Tibial artery (tissue), 4 donors: ENCODE measurements around the gene GLCE.

ENCODE experiments used
- DNase-seq, 2 donors: peaks; one replicate each; pipeline ENCODE4 v3.0.0-alpha.2; 2019
- H3K27ac ChIP-seq, 2 donors: fragments of 200-600 bp; sonication (generic) in 1 of 2; 1 replicate in 1 of 2; 2 replicates in 1 of 2; pipeline ENCODE4 v1.5.1; 2018 to 2019; ENCODE audit warnings: mild to moderate bottlenecking in 1 of 2
- H3K27me3 ChIP-seq, 2 donors: fragments of 200-600 bp; sonication (generic) in 1 of 2; one replicate each; pipeline versions ENCODE4 v1.5.1 to v1.6.0; 2016 to 2019
- H3K36me3 ChIP-seq, 3 donors: fragments of 200-600 bp; sonication (generic) in 2 of 3; one replicate each; pipeline ENCODE4 v1.5.1; 2016 to 2019; ENCODE audit warnings: mild to moderate bottlenecking in 2 of 3
- H3K4me1 ChIP-seq, 4 donors: fragments of 200-600 bp; sonication (generic) in 2 of 4; 1 replicate in 3 of 4; 2 replicates in 1 of 4; pipeline ENCODE4 v1.5.1; 2016 to 2019
- H3K4me3 ChIP-seq, 2 donors: fragments of 200-600 bp; sonication (generic) in 1 of 2; 1 replicate in 1 of 2; 2 replicates in 1 of 2; pipeline ENCODE4 v1.5.1; 2018 to 2019; ENCODE audit warnings: mild to moderate bottlenecking in 2 of 2
- H3K9me3 ChIP-seq, 3 donors: fragments of 200-600 bp; sonication (generic) in 1 of 3; one replicate each; pipeline ENCODE4 v1.5.1; 2016 to 2019
- intact Hi-C: fragments of 100-400 bp; cut with DNase I; formaldehyde crosslinking; loops from one replicate; pipeline ENCODE4 v1.15.0; 2023; ENCODE audit warnings: low total_unique reads
- TF ChIP-seq, protein P1 (sequence below), 2 experiments: fragments of 200-600 bp in 1 of 2; fragments of 450-650 bp in 1 of 2; IDR thresholded peaks; one replicate each; pipeline ENCODE4 v1.5.1; 2017 to 2019; ENCODE audit warnings: antibody characterized with exemption in 2 of 2, mild to moderate bottlenecking in 1 of 2, moderate library complexity in 1 of 2

GLCE gene

DNA sequence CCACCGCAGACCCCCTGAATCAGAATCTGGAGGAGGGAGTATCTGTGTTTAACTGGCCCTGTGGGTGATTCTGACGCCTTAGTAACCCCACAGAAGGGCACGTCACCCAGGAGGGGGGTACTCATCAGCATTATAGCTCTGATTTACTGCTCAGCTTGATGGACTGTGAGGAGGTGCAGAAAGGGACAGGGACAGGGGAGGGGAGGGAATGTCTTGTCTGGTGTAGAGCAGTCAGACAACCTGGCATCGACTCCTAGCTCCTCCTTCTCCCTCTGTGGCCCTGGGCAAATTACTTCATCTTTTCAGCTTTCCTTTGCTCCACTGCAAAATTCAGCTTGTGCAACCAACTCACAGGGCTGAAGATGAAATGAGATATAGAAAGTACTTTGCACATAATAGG is 42.3 kb upstream of the GLCE start:
- intact Hi-C loops, result no loop called here
- H3K27ac ChIP-seq, result no peak overlapping the region
- H3K4me3 ChIP-seq, result no peak overlapping the region
- DNase-seq, result no peak
- peaks cover 0 to 37% of the 10 kb centered on the region in 2 donors for H3K27me3 ChIP-seq
- no peaks in the 10 kb centered on the region for H3K36me3 ChIP-seq
- peaks cover 0 to 8% (median 0%) of the 10 kb centered on the region in 4 donors for H3K4me1 ChIP-seq
- H3K9me3 ChIP-seq, result no peaks in the 10 kb centered on the region
- TF ChIP-seq, protein P1, sequence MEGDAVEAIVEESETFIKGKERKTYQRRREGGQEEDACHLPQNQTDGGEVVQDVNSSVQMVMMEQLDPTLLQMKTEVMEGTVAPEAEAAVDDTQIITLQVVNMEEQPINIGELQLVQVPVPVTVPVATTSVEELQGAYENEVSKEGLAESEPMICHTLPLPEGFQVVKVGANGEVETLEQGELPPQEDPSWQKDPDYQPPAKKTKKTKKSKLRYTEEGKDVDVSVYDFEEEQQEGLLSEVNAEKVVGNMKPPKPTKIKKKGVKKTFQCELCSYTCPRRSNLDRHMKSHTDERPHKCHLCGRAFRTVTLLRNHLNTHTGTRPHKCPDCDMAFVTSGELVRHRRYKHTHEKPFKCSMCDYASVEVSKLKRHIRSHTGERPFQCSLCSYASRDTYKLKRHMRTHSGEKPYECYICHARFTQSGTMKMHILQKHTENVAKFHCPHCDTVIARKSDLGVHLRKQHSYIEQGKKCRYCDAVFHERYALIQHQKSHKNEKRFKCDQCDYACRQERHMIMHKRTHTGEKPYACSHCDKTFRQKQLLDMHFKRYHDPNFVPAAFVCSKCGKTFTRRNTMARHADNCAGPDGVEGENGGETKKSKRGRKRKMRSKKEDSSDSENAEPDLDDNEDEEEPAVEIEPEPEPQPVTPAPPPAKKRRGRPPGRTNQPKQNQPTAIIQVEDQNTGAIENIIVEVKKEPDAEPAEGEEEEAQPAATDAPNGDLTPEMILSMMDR (IDR thresholded peaks at IDR 0.05), result no peak

DNA sequence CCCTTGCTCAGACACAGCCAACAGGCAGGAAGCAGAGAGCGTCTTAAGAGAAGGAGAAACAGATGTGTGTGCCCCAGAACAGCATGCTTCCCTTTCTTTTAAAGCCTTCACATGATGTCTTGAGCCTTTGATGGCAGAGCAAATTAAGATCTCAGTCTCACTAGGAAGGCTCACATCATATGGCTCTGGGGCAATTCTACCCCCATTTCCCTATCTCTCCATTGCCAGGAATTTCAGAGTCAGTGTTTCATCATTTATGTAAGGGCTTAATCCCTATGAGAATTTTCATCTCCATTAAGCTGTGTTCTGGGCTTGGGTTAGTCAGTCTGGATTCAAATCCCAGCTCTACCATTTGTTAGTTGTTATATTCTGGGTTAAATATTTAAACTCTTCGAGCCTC is 41.4 kb upstream of the GLCE start:
- Histone ChIP-seq H3K27ac (no peak overlapping the region), H3K36me3 (no peaks in the 10 kb centered on the region), H3K9me3 (no peaks in the 10 kb centered on the region), H3K4me1 (peaks cover 0 to 8% (median 0%) of the 10 kb centered on the region in 4 donors), H3K4me3 (no peak overlapping the region), H3K27me3 (peaks cover 0 to 33% of the 10 kb centered on the region in 2 donors)
- intact Hi-C loops, result no loop called here
- DNase-seq, result no peak
- TF ChIP-seq, protein P1 (IDR thresholded peaks at IDR 0.05), result no peak

DNA sequence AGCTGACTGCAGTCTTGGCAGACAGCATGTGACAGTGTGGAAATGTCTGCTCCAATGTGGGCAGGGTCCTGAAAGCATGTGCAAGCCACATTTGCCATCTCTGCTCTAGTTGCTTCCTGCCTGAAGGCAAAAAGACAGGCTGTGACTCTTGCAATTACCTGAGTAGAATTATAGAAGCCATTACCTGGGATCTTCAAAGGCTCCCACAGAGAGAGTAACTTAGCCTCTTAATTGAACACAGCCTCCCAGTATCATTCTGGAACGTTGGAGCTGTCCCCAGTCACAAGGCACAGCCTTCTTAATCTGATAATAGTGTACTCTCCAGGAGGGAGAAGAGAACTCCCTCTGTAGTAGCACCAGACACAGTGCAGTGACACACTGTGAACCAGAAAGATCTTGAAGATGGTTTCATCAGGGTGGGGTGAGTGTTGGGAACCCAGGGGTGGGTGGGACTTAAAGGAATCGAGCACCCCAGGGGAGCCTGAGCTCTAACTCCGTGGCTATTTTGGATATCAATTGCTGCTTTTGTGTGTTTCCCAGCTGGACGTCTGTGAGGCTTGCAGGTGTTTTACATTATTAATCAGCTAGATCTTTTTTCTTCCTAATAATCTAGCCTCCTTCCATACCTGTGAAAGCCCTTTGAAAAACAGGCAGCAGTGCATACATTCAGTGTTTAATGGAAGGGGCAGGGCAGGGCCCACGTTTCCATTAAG is 40.6 kb upstream of the GLCE start:
- intact Hi-C loops, result no loop called here
- no peak overlapping the region for H3K27ac ChIP-seq
- TF ChIP-seq, protein P1 (IDR thresholded peaks at IDR 0.05), result no peak

DNA sequence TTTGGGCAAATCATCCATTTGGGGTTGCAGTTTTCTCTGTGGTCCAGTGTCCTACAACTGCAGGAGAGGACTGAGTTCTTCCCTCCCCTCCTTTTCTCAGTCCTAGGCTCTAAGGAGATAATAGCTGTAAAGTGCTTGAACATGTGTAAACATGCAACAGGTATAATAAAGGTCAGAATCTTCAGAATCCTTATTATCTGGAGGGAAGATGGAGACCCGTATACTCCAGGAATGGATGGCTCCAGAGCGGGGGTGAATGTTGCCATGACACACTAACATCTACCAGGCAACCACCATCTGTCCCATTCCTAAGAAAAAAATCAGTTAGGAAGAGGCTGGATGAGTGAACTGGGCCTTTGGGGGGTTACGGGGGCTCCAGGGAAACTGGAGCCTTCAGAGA is 39.7 kb upstream of the GLCE start:
- no peaks in the 10 kb centered on the region for H3K36me3 ChIP-seq
- no peak for DNase-seq
- H3K9me3 ChIP-seq, result no peaks in the 10 kb centered on the region
- H3K4me3 ChIP-seq, result no peak overlapping the region
- intact Hi-C loops, result no loop called here
- H3K27ac ChIP-seq, result no peak overlapping the region
- peaks cover 0 to 8% (median 0%) of the 10 kb centered on the region in 4 donors for H3K4me1 ChIP-seq
- TF ChIP-seq, protein P1 (IDR thresholded peaks at IDR 0.05), result no peak
- H3K27me3 ChIP-seq, result peaks cover 0 to 17% of the 10 kb centered on the region in 2 donors

More for the DNA sequence above, 40.6 kb upstream of the GLCE start:
- H3K4me3 ChIP-seq, result no peak overlapping the region
- no peaks in the 10 kb centered on the region for H3K9me3 ChIP-seq
- H3K27me3 ChIP-seq, result peaks cover 0 to 26% of the 10 kb centered on the region in 2 donors
- H3K4me1 ChIP-seq, result peaks cover 0 to 8% (median 0%) of the 10 kb centered on the region in 4 donors
- no peak for DNase-seq
- no peaks in the 10 kb centered on the region for H3K36me3 ChIP-seq

DNA sequence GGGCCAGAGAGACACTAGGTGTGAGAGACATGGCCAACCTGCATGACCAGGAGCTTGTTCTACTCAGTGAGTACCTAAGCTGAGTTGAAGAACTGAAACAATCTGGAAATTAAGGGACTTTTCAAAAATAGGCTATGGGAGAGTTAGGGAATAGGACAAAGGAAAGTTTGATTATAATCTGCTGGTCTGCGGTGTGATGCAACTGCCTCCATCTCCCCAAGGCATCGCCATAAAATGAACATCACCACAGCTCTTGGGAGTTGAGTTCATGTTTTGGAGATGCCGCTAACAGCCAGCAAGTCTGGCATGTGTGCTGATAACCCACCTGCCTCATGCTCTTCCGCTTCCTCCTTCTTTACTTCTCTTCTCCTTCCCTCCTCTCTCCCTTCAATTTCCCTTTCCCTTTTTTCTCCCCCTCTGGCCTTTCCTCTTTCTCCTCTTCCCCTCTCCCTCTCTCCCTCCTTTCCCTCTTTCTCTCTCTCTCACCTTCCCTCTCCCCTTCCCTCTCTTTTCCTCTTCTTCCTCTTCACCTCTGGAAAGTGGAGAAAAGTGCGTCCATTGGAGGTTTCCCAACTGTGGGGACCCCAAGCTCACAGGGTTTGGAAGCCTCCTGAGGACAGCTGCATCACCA is 39.1 kb upstream of the GLCE start:
- Histone ChIP-seq H3K9me3 (no peaks in the 10 kb centered on the region), H3K4me1 (peaks cover 0 to 8% (median 0%) of the 10 kb centered on the region in 4 donors), H3K27ac (no peak overlapping the region), H3K4me3 (no peak overlapping the region), H3K36me3 (no peaks in the 10 kb centered on the region), H3K27me3 (peaks cover 0 to 14% of the 10 kb centered on the region in 2 donors)
- intact Hi-C loops, result no loop called here
- no peak for DNase-seq
- TF ChIP-seq, protein P1 (IDR thresholded peaks at IDR 0.05), result no peak
